ENCODE data around the gene CRHR1. TPM values are rescaled to one million over a fixed set of nuclear protein-coding genes. Genes with fewer than 3 reads are reported as not detected.

CRHR1 gene
- total and polyA plus RNA-seq, 7 donors = 0.33 TPM; not detected in 6

- Histone ChIP-seq H3K4me1 (peaks cover 0 to 25% (median 23%) of the 10 kb centered on the region in 4 donors), H3K9me3 (no peaks in the 10 kb centered on the region), H3K4me3 (peak overlapping the region; percentile 15 to 52 (median 44)), H3K36me3 (no peaks in the 10 kb centered on the region), H3K27ac (no peak overlapping the region), H3K27me3 (peaks cover 23 to 69% (median 33%) of the 10 kb centered on the region in 3 donors)
- no peak for DNase-seq
- intact Hi-C loops (cut with DNase I) = no loop called here
- WGBS, 2 donors = 1% methylated on average over 82 of the region's 82 CpGs
- no peak for TF ChIP-seq POLR2A (IDR thresholded peaks at IDR 0.05)
- TF ChIP-seq CTCF (IDR thresholded peaks at IDR 0.05) = no peak
- TF ChIP-seq POLR2AphosphoS5 (IDR thresholded peaks at IDR 0.05) = no peak
- TF ChIP-seq EP300 (IDR thresholded peaks at IDR 0.05) = no peak
Measured at GRCh38 chr17:45784741-45785479, 790 bp downstream of the CRHR1 start.

GRCh38 chr17:45785480-45786193, 1.5 kb downstream of the CRHR1 start:
- Histone ChIP-seq H3K27me3 (peaks cover 23 to 66% (median 33%) of the 10 kb centered on the region in 3 donors), H3K4me3 (peak overlapping the region in 3 of 4 donors; percentile 37 to 52 (median 52))
- WGBS, 2 donors = 19 to 24% methylated on average over 28 of the region's 28 CpGs

GRCh38 chr17:45786349-45786748, 2.2 kb downstream of the CRHR1 start:
- Histone ChIP-seq H3K36me3 (no peaks in the 10 kb centered on the region), H3K4me3 (no peak overlapping the region), H3K9me3 (no peaks in the 10 kb centered on the region), H3K27me3 (peaks cover 23 to 66% (median 36%) of the 10 kb centered on the region in 3 donors), H3K4me1 (peaks cover 0 to 32% (median 29%) of the 10 kb centered on the region in 4 donors), H3K27ac (no peak overlapping the region)
- no peak for DNase-seq
- TF ChIP-seq CTCF (IDR thresholded peaks at IDR 0.05) (no peak), EP300 (IDR thresholded peaks at IDR 0.05) (no peak), POLR2A (IDR thresholded peaks at IDR 0.05) (no peak), POLR2AphosphoS5 (IDR thresholded peaks at IDR 0.05) (no peak)
- intact Hi-C loops (cut with DNase I) = no loop called here
- 73 to 79% methylated on average over 3 of the region's 3 CpGs for WGBS, 2 donors

More at GRCh38 chr17:45785480-45786193, 1.5 kb downstream of the CRHR1 start:
- H3K9me3 ChIP-seq = no peaks in the 10 kb centered on the region
- H3K27ac ChIP-seq = no peak overlapping the region
- intact Hi-C loops (cut with DNase I) = no loop called here
- H3K36me3 ChIP-seq = no peaks in the 10 kb centered on the region
- DNase-seq = no peak
- peaks cover 0 to 29% (median 27%) of the 10 kb centered on the region in 4 donors for H3K4me1 ChIP-seq
- TF ChIP-seq POLR2A (IDR thresholded peaks at IDR 0.05) (no peak), CTCF (IDR thresholded peaks at IDR 0.05) (no peak), POLR2AphosphoS5 (IDR thresholded peaks at IDR 0.05) (no peak), EP300 (IDR thresholded peaks at IDR 0.05) (no peak)

GRCh38 chr17:45787044-45787443, 2.9 kb downstream of the CRHR1 start:
- Histone ChIP-seq H3K4me1 (peaks cover 0 to 32% (median 29%) of the 10 kb centered on the region in 4 donors), H3K27me3 (peaks cover 23 to 66% (median 39%) of the 10 kb centered on the region in 3 donors), H3K27ac (no peak overlapping the region), H3K4me3 (no peak overlapping the region), H3K36me3 (no peaks in the 10 kb centered on the region), H3K9me3 (no peaks in the 10 kb centered on the region)
- TF ChIP-seq POLR2AphosphoS5 (IDR thresholded peaks at IDR 0.05) = no peak
- WGBS, 2 donors = 18 to 60% methylated on average over 3 of the region's 3 CpGs
- DNase-seq = no peak
- intact Hi-C loops (cut with DNase I) = no loop called here

GRCh38 chr17:45787656-45788055, 3.5 kb downstream of the CRHR1 start:
- Histone ChIP-seq H3K4me3 (no peak overlapping the region), H3K36me3 (no peaks in the 10 kb centered on the region), H3K4me1 (peaks cover 0 to 32% (median 29%) of the 10 kb centered on the region in 4 donors), H3K27ac (no peak overlapping the region), H3K9me3 (no peaks in the 10 kb centered on the region), H3K27me3 (peaks cover 23 to 66% (median 42%) of the 10 kb centered on the region in 3 donors)
- intact Hi-C loops (cut with DNase I) = no loop called here
- WGBS, 2 donors = 30 to 71% methylated on average over 11 of the region's 11 CpGs
- no peak for TF ChIP-seq CTCF (IDR thresholded peaks at IDR 0.05)
- no peak for TF ChIP-seq POLR2A (IDR thresholded peaks at IDR 0.05)
- no peak for TF ChIP-seq EP300 (IDR thresholded peaks at IDR 0.05)
- TF ChIP-seq POLR2AphosphoS5 (IDR thresholded peaks at IDR 0.05) = no peak
- DNase-seq = no peak
